Osteoblast (primary cell): Measurements from ENCODE around the gene CEBPA. TPM values are rescaled to one million over a fixed set of nuclear protein-coding genes. Genes with fewer than 3 reads are reported as not detected.

ENCODE experiments used
- DNase-seq: peaks from one replicate; pipeline ENCODE4 v3.0.0; 2011; ENCODE audit warnings: low spot score, mixed read lengths; ENCODE audit not compliant: insufficient read length; ENCODE audit errors: missing footprints
- H2AFZ ChIP-seq: 2 replicates; pipeline ENCODE4 v1.6.0; 2011; ENCODE audit warnings: mild to moderate bottlenecking, low read length
- H3K27ac ChIP-seq: 2 replicates; pipeline ENCODE4 v1.5.1; 2011; ENCODE audit warnings: mild to moderate bottlenecking, low read depth, low read length, moderate library complexity
- H3K27me3 ChIP-seq: 2 replicates; pipeline ENCODE4 v1.6.0; 2012; ENCODE audit warnings: mild to moderate bottlenecking, control low read depth, inconsistent platforms, low read length, moderate library complexity; ENCODE audit not compliant: insufficient read depth
- H3K36me3 ChIP-seq: 2 replicates; pipeline ENCODE4 v1.5.1; 2011; ENCODE audit warnings: mild to moderate bottlenecking, low read length, control low read depth, moderate library complexity; ENCODE audit not compliant: insufficient read depth
- H3K4me1 ChIP-seq: 2 replicates; pipeline ENCODE4 v1.5.1; 2011; ENCODE audit warnings: mild to moderate bottlenecking, low read length, control low read depth, moderate library complexity; ENCODE audit not compliant: insufficient read depth
- H3K4me2 ChIP-seq: 2 replicates; pipeline ENCODE4 v1.6.0; 2011; ENCODE audit warnings: mild to moderate bottlenecking, low read length; ENCODE audit not compliant: insufficient read depth
- H3K4me3 ChIP-seq: fragments of 200-600 bp; sonication (generic); 3 replicates; pipeline ENCODE4 v1.5.1; 2012; ENCODE audit warnings: mild to moderate bottlenecking, low read length, inconsistent platforms; ENCODE audit not compliant: insufficient read depth
- H3K79me2 ChIP-seq: 2 replicates; pipeline ENCODE4 v1.6.0; 2012; ENCODE audit warnings: mild to moderate bottlenecking, low read length, control low read depth, inconsistent platforms; ENCODE audit not compliant: insufficient read depth
- H3K9me3 ChIP-seq: 2 replicates; pipeline ENCODE4 v1.5.1; 2011; ENCODE audit warnings: low read depth, low read length, control low read depth
- H4K20me1 ChIP-seq: 2 replicates; pipeline ENCODE4 v1.6.0; 2012; ENCODE audit warnings: mild to moderate bottlenecking, low read length, control low read depth; ENCODE audit not compliant: insufficient read depth
- CTCF ChIP-seq: IDR thresholded peaks from 2 replicates; pipeline ENCODE4 v1.5.1; 2011; ENCODE audit warnings: mild to moderate bottlenecking, low read depth, low read length, moderate library complexity; ENCODE audit errors: extremely low read depth
- total RNA-seq: library from RNA; depleted of rRNA; stranded (reverse); fragments of >200 nt; gene quantifications from 2 replicates; pipeline ENCODE4 v1.2.3, GENCODE V29; 2012

Gene CEBPA
- total RNA-seq, 1 donor = 3.6 TPM

GRCh38 chr19:33279430-33280350 lies 22.6 kb downstream of the CEBPA start:
- DNase-seq = no peak
- Histone ChIP-seq H4K20me1 (no peaks in the 10 kb centered on the region), H3K79me2 (no peaks in the 10 kb centered on the region), H3K27me3 (no peaks in the 10 kb centered on the region), H3K27ac (no peak overlapping the region), H3K4me2 (no peak overlapping the region), H3K4me3 (no peak overlapping the region), H3K36me3 (no peaks in the 10 kb centered on the region), H3K4me1 (peaks cover 15% of the 10 kb centered on the region), H2AFZ (no peak overlapping the region), H3K9me3 (no peaks in the 10 kb centered on the region)
- TF ChIP-seq CTCF = no peak

GRCh38 chr19:33278403-33279269 lies 23.7 kb downstream of the CEBPA start:
- TF ChIP-seq CTCF = no peak
- peaks cover 25% of the 10 kb centered on the region for H3K4me1 ChIP-seq
- H3K4me3 ChIP-seq = no peak overlapping the region
- H4K20me1 ChIP-seq = no peaks in the 10 kb centered on the region
- H3K36me3 ChIP-seq = no peaks in the 10 kb centered on the region
- no peak overlapping the region for H3K4me2 ChIP-seq
- no peaks in the 10 kb centered on the region for H3K79me2 ChIP-seq
- H2AFZ ChIP-seq = no peak overlapping the region
- DNase-seq = no peak
- no peak overlapping the region for H3K27ac ChIP-seq
- H3K9me3 ChIP-seq = no peaks in the 10 kb centered on the region
- no peaks in the 10 kb centered on the region for H3K27me3 ChIP-seq

- Histone ChIP-seq H4K20me1 (no peaks in the 10 kb centered on the region), H3K27me3 (no peaks in the 10 kb centered on the region), H3K4me2 (no peak overlapping the region), H3K27ac (no peak overlapping the region), H3K4me1 (peaks cover 29% of the 10 kb centered on the region), H3K79me2 (no peaks in the 10 kb centered on the region), H3K4me3 (no peak overlapping the region), H3K36me3 (no peaks in the 10 kb centered on the region), H3K9me3 (no peaks in the 10 kb centered on the region), H2AFZ (no peak overlapping the region)
- TF ChIP-seq CTCF = no peak
- DNase-seq = no peak
Observed at GRCh38 chr19:33278023-33278402, 24.3 kb downstream of the CEBPA start.

GRCh38 chr19:33277434-33277833 lies 24.9 kb downstream of the CEBPA start:
- no peaks in the 10 kb centered on the region for H3K79me2 ChIP-seq
- H3K9me3 ChIP-seq = no peaks in the 10 kb centered on the region
- H3K4me3 ChIP-seq = no peak overlapping the region
- no peak for DNase-seq
- peaks cover 25% of the 10 kb centered on the region for H3K4me1 ChIP-seq
- no peak overlapping the region for H3K4me2 ChIP-seq
- no peak for TF ChIP-seq CTCF
- H3K27ac ChIP-seq = no peak overlapping the region
- no peaks in the 10 kb centered on the region for H4K20me1 ChIP-seq
- no peak overlapping the region for H2AFZ ChIP-seq
- H3K36me3 ChIP-seq = no peaks in the 10 kb centered on the region
- no peaks in the 10 kb centered on the region for H3K27me3 ChIP-seq
